ENCODE measurements around the gene MAGI2. TPM values are rescaled to one million over a fixed set of nuclear protein-coding genes. Genes with fewer than 3 reads are reported as not detected.

Gene MAGI2
- total RNA-seq, 3 donors from 2014 or later = 9.8 to 22.7 (median 20.2) TPM

GRCh38 chr7:79458796-79459195 lies 5.3 kb upstream of the MAGI2 start:
- no peak for TF ChIP-seq POLR2AphosphoS5 (IDR thresholded peaks at IDR 0.05)
- TF ChIP-seq POLR2A (IDR thresholded peaks at IDR 0.05) = no peak
- no peak for TF ChIP-seq CTCF (IDR thresholded peaks at IDR 0.05)
- no peak for DNase-seq (ENCODE audit: low spot score in 2 of 2)
- Histone ChIP-seq H3K4me3 (no peak overlapping the region), H3K27ac (no peak overlapping the region), H3K36me3 (no peaks in the 10 kb centered on the region), H3K27me3 (no peaks in the 10 kb centered on the region), H3K4me1 (peaks cover 0 to 6% of the 10 kb centered on the region in 2 donors), H3K9me3 (no peaks in the 10 kb centered on the region)
- intact Hi-C loops (cut with DNase I; ENCODE audit: low total_unique reads) = no loop called here

GRCh38 chr7:79455173-79455790 lies 1.8 kb upstream of the MAGI2 start:
- H3K9me3 ChIP-seq = no peaks in the 10 kb centered on the region
- H3K4me3 ChIP-seq = peak overlapping the region; percentile 64 to 77 (median 72)
- H3K36me3 ChIP-seq = no peaks in the 10 kb centered on the region
- H3K27ac ChIP-seq = no peak overlapping the region
- H3K4me1 ChIP-seq = peaks cover 0 to 6% of the 10 kb centered on the region in 2 donors
- intact Hi-C loops (cut with DNase I; ENCODE audit: low total_unique reads) = no loop called here
- DNase-seq (ENCODE audit: low spot score in 2 of 2) = no peak
- no peaks in the 10 kb centered on the region for H3K27me3 ChIP-seq
- TF ChIP-seq POLR2A (IDR thresholded peaks at IDR 0.05) (no peak), CTCF (IDR thresholded peaks at IDR 0.05) (no peak), POLR2AphosphoS5 (IDR thresholded peaks at IDR 0.05) (no peak)

- Histone ChIP-seq H3K9me3 (no peaks in the 10 kb centered on the region), H3K27ac (peak overlapping the region; percentile 90 to 96), H3K36me3 (no peaks in the 10 kb centered on the region), H3K4me1 (peaks cover 0 to 6% of the 10 kb centered on the region in 2 donors), H3K4me3 (peak overlapping the region; percentile 64 to 77 (median 72)), H3K27me3 (no peaks in the 10 kb centered on the region)
- intact Hi-C loops (cut with DNase I; ENCODE audit: low total_unique reads) = no loop called here
- TF ChIP-seq POLR2A (IDR thresholded peaks at IDR 0.05) = no peak
- no peak for TF ChIP-seq POLR2AphosphoS5 (IDR thresholded peaks at IDR 0.05)
- TF ChIP-seq CTCF (IDR thresholded peaks at IDR 0.05) = no peak
- peak in 1 of 2 donors; percentile 20 for DNase-seq (ENCODE audit: low spot score in 2 of 2)
These were observed 994 bp upstream of the MAGI2 start for GRCh38 chr7:79454361-79454960.

- TF ChIP-seq POLR2A (IDR thresholded peaks at IDR 0.05) (no peak), CTCF (IDR thresholded peaks at IDR 0.05) (no peak), POLR2AphosphoS5 (IDR thresholded peaks at IDR 0.05) (no peak)
- H3K4me1 ChIP-seq = peaks cover 0 to 6% of the 10 kb centered on the region in 2 donors
- H3K36me3 ChIP-seq = no peaks in the 10 kb centered on the region
- no peaks in the 10 kb centered on the region for H3K27me3 ChIP-seq
- peak overlapping the region; percentile 64 to 77 (median 72) for H3K4me3 ChIP-seq
- intact Hi-C loops (cut with DNase I; ENCODE audit: low total_unique reads) = no loop called here
- H3K9me3 ChIP-seq = no peaks in the 10 kb centered on the region
- no peak for DNase-seq (ENCODE audit: low spot score in 2 of 2)
- peak overlapping the region; percentile 90 to 96 for H3K27ac ChIP-seq
These were observed 255 bp downstream of the MAGI2 start for GRCh38 chr7:79453266-79453557.

- intact Hi-C loops (cut with DNase I; ENCODE audit: low total_unique reads) = no loop called here
- H3K9me3 ChIP-seq = no peaks in the 10 kb centered on the region
- no peaks in the 10 kb centered on the region for H3K27me3 ChIP-seq
- peak in 1 of 2 donors; percentile 20 for DNase-seq (ENCODE audit: low spot score in 2 of 2)
- no peaks in the 10 kb centered on the region for H3K36me3 ChIP-seq
- TF ChIP-seq POLR2A (IDR thresholded peaks at IDR 0.05) = no peak
- TF ChIP-seq POLR2AphosphoS5 (IDR thresholded peaks at IDR 0.05) = no peak
- TF ChIP-seq CTCF (IDR thresholded peaks at IDR 0.05) = no peak
- H3K4me3 ChIP-seq = peak overlapping the region; percentile 64 to 77 (median 72)
- H3K27ac ChIP-seq = peak overlapping the region; percentile 90 to 96
- H3K4me1 ChIP-seq = peaks cover 0 to 6% of the 10 kb centered on the region in 2 donors
These were observed 787 bp downstream of the MAGI2 start for GRCh38 chr7:79452495-79453265.

Data from breast epithelium (tissue), 4 donors.